ENCODE results near the gene COL5A2. TPM values are rescaled to one million over a fixed set of nuclear protein-coding genes. Genes with fewer than 3 reads are reported as not detected.

The COL5A2 gene
- total and polyA plus RNA-seq, 2 donors (not counting 3 experiments of a cell fraction or from before 2014, with no cell fraction given), result 47.4 to 123 TPM

- no peaks in the 10 kb centered on the region for H3K79me2 ChIP-seq (ENCODE audit: control insufficient read depth, insufficient read depth, low read length)
- no peak for FAIRE-seq
- DNase-seq (ENCODE audit: low read depth, low spot score), result no peak
- H3K4me3 ChIP-seq (replicated peaks in 1 of 3; ENCODE audit: insufficient read depth in 1 of 3, low read depth in 1 of 3, low read length in 3 of 3), result no peak overlapping the region
- no peak overlapping the region for H2AFZ ChIP-seq (ENCODE audit: low read depth, low read length)
- no peaks in the 10 kb centered on the region for H3K9me3 ChIP-seq (replicated peaks; ENCODE audit: control insufficient read depth, insufficient read depth, low read length)
- dilution Hi-C loops (cut with MboI; ENCODE audit: extremely low pct_ligation_motif_present, low sequenced_read_pairs) (no loop called here), intact Hi-C loops (cut with micrococcal nuclease) (no loop called here)
- no peaks in the 10 kb centered on the region for H3K27me3 ChIP-seq (ENCODE audit: control insufficient read depth in 2 of 2, insufficient read depth in 2 of 2, low read length in 2 of 2)
- H4K20me1 ChIP-seq (replicated peaks; ENCODE audit: control insufficient read depth, extremely low read depth, insufficient read depth, low read length), result no peaks in the 10 kb centered on the region
- no TSS peak for BruUV-seq (replicated peaks)
- POLR2A ChIA-PET, result no interaction called here
- no peaks in the 10 kb centered on the region for H3K4me1 ChIP-seq (ENCODE audit: control insufficient read depth, extremely low read depth, insufficient read depth, low read length)
- CTCF ChIA-PET, result interaction anchor here (0.8 kb wide), 1 partner anchor 523 kb away, joined by 3 read pairs; no protein-coding TSS in a partner anchor
- H3K9me1 ChIP-seq (replicated peaks; ENCODE audit: control insufficient read depth, extremely low read depth, insufficient read depth, low read length), result no peaks in the 10 kb centered on the region
- H3K4me2 ChIP-seq (ENCODE audit: insufficient read depth, low read length), result no peak overlapping the region
- no peak overlapping the region for H3K27ac ChIP-seq (ENCODE audit: insufficient read depth, low read depth, low read length)
- TF ChIP-seq MYC (IDR thresholded peaks at IDR 0.05; ENCODE audit: low read depth, low read length) (no peak), GATA2 (IDR thresholded peaks at IDR 0.05; ENCODE audit: insufficient read depth, insufficient read length, low read depth, low read length) (no peak), POLR2AphosphoS5 (IDR thresholded peaks at IDR 0.05; ENCODE audit: insufficient read depth, low read depth, low read length) (no peak), CTCF (IDR thresholded peaks at IDR 0.05; ENCODE audit: extremely low read depth in 1 of 2, insufficient read depth in 1 of 2, low read depth in 1 of 2, low read length in 2 of 2) (no peak), FOS (IDR thresholded peaks at IDR 0.05; ENCODE audit: borderline replicate concordance, insufficient read depth, low read length) (no peak), POLR2A (IDR thresholded peaks at IDR 0.05; ENCODE audit: low read depth, low read length) (no peak), EZH2 (IDR thresholded peaks at IDR 0.05; ENCODE audit: borderline replicate concordance, low read depth, low read length, severe bottlenecking) (no peak), JUN (IDR thresholded peaks at IDR 0.05; ENCODE audit: borderline replicate concordance, insufficient read depth, insufficient read length, low read depth) (no peak), MAX (IDR thresholded peaks at IDR 0.05; ENCODE audit: insufficient read depth, insufficient read length) (no peak)
- H3K36me3 ChIP-seq (ENCODE audit: control insufficient read depth in 2 of 2, extremely low read depth in 1 of 2, insufficient read depth in 2 of 2, low read length in 2 of 2), result peaks cover 2 to 18% of the 10 kb centered on the region in 2 experiments
- H3K9ac ChIP-seq (replicated peaks; ENCODE audit: extremely low read depth, insufficient read depth, low read length), result no peak overlapping the region
These were observed 132.2 kb downstream of the COL5A2 start for GRCh38 chr2:189047171-189047888.

All from endothelial cell of umbilical vein (primary cell).